ENCODE data around the gene RTN4. TPM values are rescaled to one million over a fixed set of nuclear protein-coding genes. Genes with fewer than 3 reads are reported as not detected.

Gene RTN4
- polyA plus RNA-seq, 1 experiment: 219 TPM

GRCh38 chr2:55088400-55088799, 38.1 kb upstream of the RTN4 start:
- no peak for TF ChIP-seq CTCF (IDR thresholded peaks at IDR 0.05; ENCODE audit: insufficient read depth, low read depth, low read length)
- ChIA-PET CTCF (interaction anchor here (1.0 to 2.3 kb wide), 2 partner anchors 15 to 33 kb away, joined by 3 to 5 read pairs; no protein-coding TSS in a partner anchor), POLR2A (no interaction called here)
- H3K36me3 ChIP-seq (ENCODE audit: control insufficient read depth, insufficient read depth, low read length): no peaks in the 10 kb centered on the region
- H3K27me3 ChIP-seq (ENCODE audit: control insufficient read depth, insufficient read depth, low read length): no peaks in the 10 kb centered on the region
- H3K4me3 ChIP-seq (ENCODE audit: low read depth, low read length): no peak overlapping the region
- DNase-seq (ENCODE audit: low read depth): no peak

DNA sequence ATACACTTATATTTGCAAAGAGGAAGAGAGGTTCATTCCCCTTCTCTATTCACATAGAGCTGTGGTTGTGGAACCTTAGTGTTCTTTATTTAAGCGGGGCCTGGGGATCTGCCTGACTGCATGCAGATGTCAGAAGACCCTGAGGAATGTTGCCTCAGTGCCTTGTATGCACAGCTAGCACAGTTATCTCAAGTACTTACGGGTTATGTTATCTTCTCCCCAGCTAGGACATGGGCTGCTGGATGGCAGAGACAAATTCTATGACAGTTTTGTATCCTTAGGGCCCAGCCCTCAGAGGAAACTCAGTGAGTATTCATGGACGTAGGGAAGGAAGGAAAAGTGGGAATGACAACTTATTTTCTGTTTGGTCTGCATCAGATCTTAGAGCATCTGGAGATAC, 37.7 kb upstream of the RTN4 start:
- TF ChIP-seq CTCF (IDR thresholded peaks at IDR 0.05; ENCODE audit: insufficient read depth, low read depth, low read length): no peak
- H3K27me3 ChIP-seq (ENCODE audit: control insufficient read depth, insufficient read depth, low read length): no peaks in the 10 kb centered on the region
- DNase-seq (ENCODE audit: low read depth): no peak
- ChIA-PET POLR2A (no interaction called here), CTCF (interaction anchor here (1.0 to 2.3 kb wide), 2 partner anchors 15 to 33 kb away, joined by 3 to 5 read pairs; no protein-coding TSS in a partner anchor)
- no peak overlapping the region for H3K4me3 ChIP-seq (ENCODE audit: low read depth, low read length)
- no peaks in the 10 kb centered on the region for H3K36me3 ChIP-seq (ENCODE audit: control insufficient read depth, insufficient read depth, low read length)

DNA sequence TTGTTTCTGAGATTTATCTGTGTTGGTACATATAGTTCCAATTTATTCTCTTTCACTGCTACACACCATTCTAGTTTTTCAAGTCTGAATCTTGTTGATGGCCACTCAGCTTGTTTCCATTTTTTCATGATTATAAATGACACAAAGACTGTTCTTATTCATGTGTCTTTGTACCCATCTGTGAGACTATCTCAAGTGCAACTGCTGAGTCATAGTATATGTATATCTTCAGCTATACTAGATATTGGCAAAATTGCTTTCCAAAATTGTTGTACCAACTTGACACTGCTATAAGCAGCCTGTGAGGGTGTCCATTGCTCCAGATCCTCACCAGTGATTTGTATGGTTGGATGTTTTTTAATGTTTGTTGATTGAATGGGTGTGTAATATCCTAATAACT, 37.2 kb upstream of the RTN4 start:
- Histone ChIP-seq H3K4me3 (ENCODE audit: low read depth, low read length) (no peak overlapping the region), H3K27me3 (ENCODE audit: control insufficient read depth, insufficient read depth, low read length) (no peaks in the 10 kb centered on the region), H3K36me3 (ENCODE audit: control insufficient read depth, insufficient read depth, low read length) (no peaks in the 10 kb centered on the region)
- no peak for DNase-seq (ENCODE audit: low read depth)
- POLR2A ChIA-PET: no interaction called here
- TF ChIP-seq CTCF (IDR thresholded peaks at IDR 0.05; ENCODE audit: insufficient read depth, low read depth, low read length): no peak
- CTCF ChIA-PET: interaction anchor here (0.9 to 2.3 kb wide), 3 partner anchors 14 to 1212 kb away, joined by 3 to 5 read pairs (median 3); no protein-coding TSS in a partner anchor

DNA sequence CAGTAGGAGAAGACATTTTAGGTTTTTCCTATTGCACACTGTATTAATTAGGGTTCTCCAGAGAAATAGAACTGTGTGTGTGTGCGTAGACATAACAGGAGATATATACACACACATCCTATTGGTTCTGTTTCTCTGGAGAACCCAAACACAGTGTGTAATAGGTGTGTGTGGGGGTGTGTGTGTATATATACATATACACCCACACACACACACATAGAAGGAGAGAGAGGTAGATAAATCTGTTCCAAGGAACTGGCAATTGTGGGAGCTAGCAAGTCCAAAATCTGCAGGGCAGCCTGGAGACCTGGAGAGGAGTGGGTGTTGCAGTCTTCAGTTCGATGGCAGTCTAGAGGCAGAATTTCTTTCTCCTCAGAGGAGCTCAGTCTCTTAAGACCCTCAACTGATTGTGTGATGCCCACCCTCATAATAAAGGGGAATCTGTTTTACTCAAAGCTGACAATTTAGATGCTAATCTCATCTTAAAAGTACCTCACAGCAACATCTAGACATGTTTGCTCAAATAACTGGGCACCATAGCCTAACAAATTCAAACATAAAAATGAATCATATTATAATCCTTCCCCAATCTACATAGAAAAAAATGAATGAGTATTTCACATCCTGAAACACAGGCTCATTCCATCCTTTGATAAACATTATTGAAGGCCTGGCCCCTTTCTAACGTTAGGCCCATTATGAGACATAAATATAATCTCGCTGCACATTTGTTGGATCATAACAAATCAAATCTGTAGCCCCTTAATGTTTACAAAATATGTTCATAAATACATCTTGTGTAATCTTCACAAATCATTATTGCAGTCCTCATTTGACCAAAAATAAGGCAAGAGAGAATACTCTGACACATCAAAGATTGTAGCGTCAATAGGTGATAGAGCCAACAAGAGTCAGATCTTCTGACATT, 35.1 kb upstream of the RTN4 start:
- POLR2A ChIA-PET: no interaction called here
- TF ChIP-seq CTCF (IDR thresholded peaks at IDR 0.05; ENCODE audit: insufficient read depth, low read depth, low read length): no peak
- H3K4me3 ChIP-seq (ENCODE audit: low read depth, low read length): no peak overlapping the region
- no peaks in the 10 kb centered on the region for H3K36me3 ChIP-seq (ENCODE audit: control insufficient read depth, insufficient read depth, low read length)
- H3K27me3 ChIP-seq (ENCODE audit: control insufficient read depth, insufficient read depth, low read length): no peaks in the 10 kb centered on the region
- DNase-seq (ENCODE audit: low read depth): no peak
- CTCF ChIA-PET: interaction anchor here (0.8 kb wide), 1 partner anchor 12 kb away, joined by 5 read pairs; no protein-coding TSS in a partner anchor

- no peak for DNase-seq (ENCODE audit: low read depth)
- POLR2A ChIA-PET: no interaction called here
- CTCF ChIA-PET: interaction anchor here (0.8 kb wide), 1 partner anchor 13 kb away, joined by 5 read pairs; no protein-coding TSS in a partner anchor
- H3K27me3 ChIP-seq (ENCODE audit: control insufficient read depth, insufficient read depth, low read length): no peaks in the 10 kb centered on the region
- no peak for TF ChIP-seq CTCF (IDR thresholded peaks at IDR 0.05; ENCODE audit: insufficient read depth, low read depth, low read length)
- H3K4me3 ChIP-seq (ENCODE audit: low read depth, low read length): no peak overlapping the region
- H3K36me3 ChIP-seq (ENCODE audit: control insufficient read depth, insufficient read depth, low read length): no peaks in the 10 kb centered on the region
Observed at GRCh38 chr2:55084641-55085040, 34.4 kb upstream of the RTN4 start.
